Measurements from ENCODE around the gene JAKMIP1.
"Not testable (repeated sequence)": the region's sequence is repeated elsewhere in the genome, so short reads cannot be mapped to it uniquely, and the experiment has no call there.

JAKMIP1 gene

DNA sequence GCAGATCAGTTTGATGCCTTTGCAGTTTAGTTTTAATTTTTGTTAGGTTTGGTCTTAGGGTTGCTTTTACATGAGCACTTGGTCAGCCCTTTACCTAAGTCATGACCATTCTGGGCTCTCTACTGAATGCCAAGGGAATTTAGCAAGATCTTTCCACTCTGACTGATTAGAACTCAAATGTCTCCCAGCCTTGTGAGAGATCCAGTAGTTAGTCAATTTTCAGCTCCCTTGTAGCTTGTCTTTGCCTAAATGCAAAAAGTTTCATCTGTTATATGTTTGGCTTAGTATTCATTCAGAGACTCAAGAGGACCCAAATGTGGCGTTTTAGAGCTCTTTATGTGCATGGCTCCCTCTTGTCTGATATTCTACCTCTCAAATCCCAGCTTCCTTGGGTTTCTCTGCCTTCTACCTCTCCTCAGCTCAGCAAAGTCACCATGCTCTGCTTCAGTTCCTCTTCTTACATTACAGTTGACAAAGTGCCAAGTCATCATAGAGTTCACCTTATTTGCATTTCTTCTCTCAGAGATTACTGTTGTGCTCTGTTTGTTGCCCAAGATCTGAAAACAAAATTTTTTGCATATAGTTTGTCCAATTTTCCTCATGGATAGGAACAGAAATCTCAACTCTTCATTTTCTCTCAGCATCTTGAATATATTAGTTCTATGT, 17.5 kb upstream of the JAKMIP1 start:
- no peaks in the 10 kb centered on the region for H3K36me3 ChIP-seq (ENCODE audit: control insufficient read depth, insufficient read depth, low read length)
- peaks cover 9% of the 10 kb centered on the region for H3K27me3 ChIP-seq (replicated peaks; ENCODE audit: control insufficient read depth, insufficient read depth, low read length, poor library complexity, severe bottlenecking)
- peaks cover 4% of the 10 kb centered on the region for H3K4me1 ChIP-seq (ENCODE audit: control insufficient read depth, insufficient read depth, low read length, poor library complexity, severe bottlenecking)
- DNase-seq: no peak
- H3K4me3 ChIP-seq (ENCODE audit: insufficient read depth, low read depth, low read length, poor library complexity, severe bottlenecking): no peak overlapping the region
- no peak overlapping the region for H3K27ac ChIP-seq (ENCODE audit: insufficient read depth, low read length, poor library complexity, severe bottlenecking)
- peaks cover 4% of the 10 kb centered on the region for H3K9me3 ChIP-seq (ENCODE audit: control insufficient read depth, low read length)

DNA sequence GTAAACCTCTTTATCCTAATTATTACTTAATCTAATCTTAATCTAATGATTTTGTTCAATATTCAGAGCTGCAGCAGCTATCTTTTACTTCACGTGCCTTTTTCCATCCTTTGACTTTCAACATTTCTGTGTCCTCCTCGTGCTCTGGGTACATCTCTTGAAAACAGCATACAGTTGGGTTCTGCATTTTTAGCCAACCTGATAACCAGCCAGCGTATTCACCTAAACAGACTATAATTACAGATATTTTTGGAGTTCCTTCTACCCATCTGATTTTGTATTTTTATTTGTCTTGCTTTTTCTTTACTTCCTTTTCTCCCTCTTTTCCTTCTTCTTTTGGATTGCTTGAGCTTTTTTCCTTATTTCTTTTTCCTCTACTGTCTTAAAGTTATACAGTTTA, 16.2 kb upstream of the JAKMIP1 start:
- Histone ChIP-seq H3K27ac (ENCODE audit: insufficient read depth, low read length, poor library complexity, severe bottlenecking) (no peak overlapping the region), H3K4me1 (ENCODE audit: control insufficient read depth, insufficient read depth, low read length, poor library complexity, severe bottlenecking) (peaks cover 3% of the 10 kb centered on the region), H3K27me3 (replicated peaks; ENCODE audit: control insufficient read depth, insufficient read depth, low read length, poor library complexity, severe bottlenecking) (peaks cover 8% of the 10 kb centered on the region), H3K4me3 (ENCODE audit: insufficient read depth, low read depth, low read length, poor library complexity, severe bottlenecking) (no peak overlapping the region), H3K36me3 (ENCODE audit: control insufficient read depth, insufficient read depth, low read length) (no peaks in the 10 kb centered on the region), H3K9me3 (ENCODE audit: control insufficient read depth, low read length) (no peaks in the 10 kb centered on the region)
- no peak for DNase-seq

DNA sequence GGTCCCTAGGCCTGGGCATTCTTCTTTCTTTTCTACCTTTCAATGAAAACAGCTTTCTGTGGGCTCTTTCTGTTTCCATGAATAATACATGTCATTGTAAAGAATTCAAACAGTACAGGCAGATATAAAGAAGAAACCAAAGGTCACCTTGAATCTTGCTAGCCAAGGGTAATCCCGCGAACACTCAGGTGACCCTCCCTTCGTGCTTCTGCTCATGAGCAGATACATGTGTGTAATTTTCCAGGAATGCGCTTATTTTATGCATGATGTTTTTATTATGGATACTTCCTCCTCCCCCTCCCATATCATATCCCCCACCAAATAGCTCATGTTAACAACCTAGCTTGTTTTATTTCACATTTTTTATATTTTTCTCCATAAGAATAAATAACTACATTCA, 9.6 kb upstream of the JAKMIP1 start:
- DNase-seq: no peak
- Histone ChIP-seq H3K27ac (ENCODE audit: insufficient read depth, low read length, poor library complexity, severe bottlenecking) (no peak overlapping the region), H3K27me3 (replicated peaks; ENCODE audit: control insufficient read depth, insufficient read depth, low read length, poor library complexity, severe bottlenecking) (no peaks in the 10 kb centered on the region), H3K4me3 (ENCODE audit: insufficient read depth, low read depth, low read length, poor library complexity, severe bottlenecking) (no peak overlapping the region), H3K9me3 (ENCODE audit: control insufficient read depth, low read length) (no peaks in the 10 kb centered on the region), H3K36me3 (ENCODE audit: control insufficient read depth, insufficient read depth, low read length) (no peaks in the 10 kb centered on the region), H3K4me1 (ENCODE audit: control insufficient read depth, insufficient read depth, low read length, poor library complexity, severe bottlenecking) (no peaks in the 10 kb centered on the region)

DNA sequence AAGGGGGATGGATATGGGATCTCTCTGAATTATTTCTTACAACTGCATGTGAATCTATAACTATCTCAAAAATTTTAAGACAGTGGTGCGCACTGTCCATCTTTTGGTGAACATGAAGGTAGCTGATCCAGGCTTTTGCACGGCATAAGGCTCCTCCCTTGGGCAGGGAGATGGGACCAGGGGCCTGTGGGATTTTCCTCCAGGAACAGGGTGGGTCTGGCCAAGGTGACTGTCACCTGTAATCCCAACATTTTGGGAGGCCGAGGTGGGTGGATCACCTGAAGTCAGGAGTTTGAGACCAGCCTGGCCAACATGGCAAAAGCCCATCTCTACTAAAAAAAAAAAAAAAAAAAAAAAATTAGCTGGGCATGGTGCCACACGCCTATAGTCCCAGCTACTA, 8.9 kb upstream of the JAKMIP1 start:
- H3K4me1 ChIP-seq (ENCODE audit: control insufficient read depth, insufficient read depth, low read length, poor library complexity, severe bottlenecking); H3K4me3 ChIP-seq (ENCODE audit: insufficient read depth, low read depth, low read length, poor library complexity, severe bottlenecking); H3K9me3 ChIP-seq (ENCODE audit: control insufficient read depth, low read length); H3K27me3 ChIP-seq (replicated peaks; ENCODE audit: control insufficient read depth, insufficient read depth, low read length, poor library complexity, severe bottlenecking); H3K27ac ChIP-seq (ENCODE audit: insufficient read depth, low read length, poor library complexity, severe bottlenecking); DNase-seq; H3K36me3 ChIP-seq (ENCODE audit: control insufficient read depth, insufficient read depth, low read length): not testable (repeated sequence)

DNA sequence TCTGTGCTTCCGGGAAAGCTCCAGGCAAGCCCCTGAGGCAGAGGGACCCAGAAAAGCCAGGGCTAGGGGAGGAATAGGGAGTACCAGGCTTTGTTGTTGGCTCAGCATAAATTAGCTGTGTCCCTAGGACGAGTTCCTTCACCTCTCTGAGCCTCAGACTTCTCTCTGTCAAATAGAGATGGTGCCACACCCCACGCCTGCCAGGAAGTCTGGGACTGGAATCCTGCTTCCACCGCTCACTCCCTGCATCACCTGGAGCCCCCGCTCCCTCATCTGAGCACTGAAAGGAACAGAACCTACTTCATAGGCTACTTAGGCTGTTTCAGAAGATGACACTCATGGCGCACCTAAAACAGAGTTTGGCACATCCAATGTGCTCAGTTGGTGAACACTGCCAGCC, 8.1 kb upstream of the JAKMIP1 start:
- H3K4me3 ChIP-seq (ENCODE audit: insufficient read depth, low read depth, low read length, poor library complexity, severe bottlenecking): no peak overlapping the region
- no peaks in the 10 kb centered on the region for H3K9me3 ChIP-seq (ENCODE audit: control insufficient read depth, low read length)
- no peaks in the 10 kb centered on the region for H3K36me3 ChIP-seq (ENCODE audit: control insufficient read depth, insufficient read depth, low read length)
- H3K27me3 ChIP-seq (replicated peaks; ENCODE audit: control insufficient read depth, insufficient read depth, low read length, poor library complexity, severe bottlenecking): no peaks in the 10 kb centered on the region
- H3K27ac ChIP-seq (ENCODE audit: insufficient read depth, low read length, poor library complexity, severe bottlenecking): no peak overlapping the region
- H3K4me1 ChIP-seq (ENCODE audit: control insufficient read depth, insufficient read depth, low read length, poor library complexity, severe bottlenecking): no peaks in the 10 kb centered on the region
- no peak for DNase-seq

DNA sequence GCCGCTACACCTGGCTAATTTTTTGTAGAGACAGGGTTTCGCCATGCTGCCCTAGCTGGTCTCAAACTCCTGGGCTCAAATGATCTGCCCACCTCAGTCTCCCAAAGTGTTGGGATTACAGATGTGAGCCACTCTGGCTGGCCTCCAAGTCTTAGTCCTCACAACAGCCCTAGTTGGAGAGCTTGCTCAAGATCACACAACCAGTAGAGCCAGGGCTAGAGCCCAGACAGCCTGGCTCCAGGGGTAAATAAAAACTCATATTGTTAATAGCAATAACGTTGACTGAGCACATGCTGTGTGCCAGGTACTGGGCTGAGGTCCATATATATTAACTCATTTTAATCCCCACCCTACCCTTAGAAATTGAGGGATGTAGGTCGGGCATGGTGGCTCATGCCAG, 7.3 kb upstream of the JAKMIP1 start:
- DNase-seq: no peak
- Histone ChIP-seq H3K4me3 (ENCODE audit: insufficient read depth, low read depth, low read length, poor library complexity, severe bottlenecking) (no peak overlapping the region), H3K27ac (ENCODE audit: insufficient read depth, low read length, poor library complexity, severe bottlenecking) (no peak overlapping the region), H3K9me3 (ENCODE audit: control insufficient read depth, low read length) (no peaks in the 10 kb centered on the region), H3K27me3 (replicated peaks; ENCODE audit: control insufficient read depth, insufficient read depth, low read length, poor library complexity, severe bottlenecking) (no peaks in the 10 kb centered on the region), H3K4me1 (ENCODE audit: control insufficient read depth, insufficient read depth, low read length, poor library complexity, severe bottlenecking) (no peaks in the 10 kb centered on the region), H3K36me3 (ENCODE audit: control insufficient read depth, insufficient read depth, low read length) (no peaks in the 10 kb centered on the region)

DNA sequence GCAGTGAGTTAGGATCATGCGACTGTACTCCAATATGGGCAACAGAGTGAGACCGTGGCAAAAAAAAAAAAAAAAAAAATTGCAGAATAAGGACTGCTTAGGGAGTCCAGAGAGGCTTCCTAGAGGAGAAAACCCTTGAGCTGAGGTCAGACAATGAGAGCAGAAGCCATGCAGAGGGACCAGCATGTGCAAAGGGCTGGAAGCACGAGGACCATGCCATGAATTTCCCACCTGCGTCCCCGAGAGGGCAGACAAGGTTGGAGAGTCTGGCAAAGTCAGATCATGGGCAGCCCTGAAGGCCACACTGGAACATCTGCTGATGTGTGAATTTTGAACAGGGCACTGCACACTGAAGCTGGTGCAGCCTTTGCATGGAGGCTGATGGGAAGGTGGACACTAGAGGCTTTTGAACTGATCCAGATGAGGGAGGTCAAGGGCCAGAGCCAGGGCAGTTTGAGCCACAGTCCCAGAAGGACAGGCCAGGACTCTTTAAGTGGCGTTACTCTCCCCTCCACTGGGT, 6.5 kb upstream of the JAKMIP1 start:
- Histone ChIP-seq H3K9me3 (ENCODE audit: control insufficient read depth, low read length) (no peaks in the 10 kb centered on the region), H3K4me3 (ENCODE audit: insufficient read depth, low read depth, low read length, poor library complexity, severe bottlenecking) (no peak overlapping the region), H3K27me3 (replicated peaks; ENCODE audit: control insufficient read depth, insufficient read depth, low read length, poor library complexity, severe bottlenecking) (no peaks in the 10 kb centered on the region), H3K4me1 (ENCODE audit: control insufficient read depth, insufficient read depth, low read length, poor library complexity, severe bottlenecking) (no peaks in the 10 kb centered on the region), H3K36me3 (ENCODE audit: control insufficient read depth, insufficient read depth, low read length) (no peaks in the 10 kb centered on the region), H3K27ac (ENCODE audit: insufficient read depth, low read length, poor library complexity, severe bottlenecking) (no peak overlapping the region)
- no peak for DNase-seq

DNA sequence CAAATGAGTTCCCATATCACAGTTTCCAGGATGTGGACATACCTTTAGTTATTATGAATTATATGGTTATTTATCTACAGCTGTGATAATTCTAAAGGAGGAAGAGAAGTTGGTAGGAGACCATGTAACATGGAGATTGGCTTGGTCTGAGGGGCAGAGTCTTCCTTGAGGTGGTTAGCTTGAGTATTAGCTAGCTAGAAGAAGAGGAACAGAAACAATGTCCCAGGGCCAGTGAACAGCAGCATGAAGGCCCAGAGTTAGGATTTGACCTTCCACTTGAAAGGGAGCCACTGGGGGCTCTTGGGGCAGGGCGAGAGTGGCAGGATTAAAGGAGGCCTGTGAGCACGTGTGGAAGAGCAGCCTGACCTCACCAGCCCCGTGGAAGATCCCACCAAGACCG, 5.6 kb upstream of the JAKMIP1 start:
- H3K27ac ChIP-seq (ENCODE audit: insufficient read depth, low read length, poor library complexity, severe bottlenecking): no peak overlapping the region
- H3K9me3 ChIP-seq (ENCODE audit: control insufficient read depth, low read length): no peaks in the 10 kb centered on the region
- no peak overlapping the region for H3K4me3 ChIP-seq (ENCODE audit: insufficient read depth, low read depth, low read length, poor library complexity, severe bottlenecking)
- H3K36me3 ChIP-seq (ENCODE audit: control insufficient read depth, insufficient read depth, low read length): no peaks in the 10 kb centered on the region
- H3K4me1 ChIP-seq (ENCODE audit: control insufficient read depth, insufficient read depth, low read length, poor library complexity, severe bottlenecking): no peaks in the 10 kb centered on the region
- no peaks in the 10 kb centered on the region for H3K27me3 ChIP-seq (replicated peaks; ENCODE audit: control insufficient read depth, insufficient read depth, low read length, poor library complexity, severe bottlenecking)
- DNase-seq: no peak

DNA sequence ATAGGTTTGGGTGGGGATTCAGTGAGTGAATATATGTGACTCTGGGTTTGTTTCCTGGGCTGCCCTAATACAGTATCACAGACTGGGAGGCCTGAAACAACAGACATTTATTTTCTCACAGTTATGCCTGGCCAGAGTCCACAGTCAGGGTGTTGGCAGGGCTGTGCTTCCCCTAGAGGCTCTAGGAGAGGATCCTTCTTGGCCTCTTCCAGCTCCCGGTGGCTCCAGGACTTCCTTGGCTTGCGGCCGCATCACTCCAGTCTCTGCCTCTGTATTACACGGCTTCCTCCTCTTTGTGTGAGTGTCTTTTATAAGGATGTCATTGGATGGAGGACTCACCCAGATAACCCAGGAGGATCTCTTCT, 5.2 kb upstream of the JAKMIP1 start:
- Histone ChIP-seq H3K27ac (ENCODE audit: insufficient read depth, low read length, poor library complexity, severe bottlenecking) (no peak overlapping the region), H3K4me1 (ENCODE audit: control insufficient read depth, insufficient read depth, low read length, poor library complexity, severe bottlenecking) (no peaks in the 10 kb centered on the region), H3K27me3 (replicated peaks; ENCODE audit: control insufficient read depth, insufficient read depth, low read length, poor library complexity, severe bottlenecking) (no peaks in the 10 kb centered on the region), H3K4me3 (ENCODE audit: insufficient read depth, low read depth, low read length, poor library complexity, severe bottlenecking) (no peak overlapping the region), H3K9me3 (ENCODE audit: control insufficient read depth, low read length) (no peaks in the 10 kb centered on the region), H3K36me3 (ENCODE audit: control insufficient read depth, insufficient read depth, low read length) (no peaks in the 10 kb centered on the region)
- no peak for DNase-seq

DNA sequence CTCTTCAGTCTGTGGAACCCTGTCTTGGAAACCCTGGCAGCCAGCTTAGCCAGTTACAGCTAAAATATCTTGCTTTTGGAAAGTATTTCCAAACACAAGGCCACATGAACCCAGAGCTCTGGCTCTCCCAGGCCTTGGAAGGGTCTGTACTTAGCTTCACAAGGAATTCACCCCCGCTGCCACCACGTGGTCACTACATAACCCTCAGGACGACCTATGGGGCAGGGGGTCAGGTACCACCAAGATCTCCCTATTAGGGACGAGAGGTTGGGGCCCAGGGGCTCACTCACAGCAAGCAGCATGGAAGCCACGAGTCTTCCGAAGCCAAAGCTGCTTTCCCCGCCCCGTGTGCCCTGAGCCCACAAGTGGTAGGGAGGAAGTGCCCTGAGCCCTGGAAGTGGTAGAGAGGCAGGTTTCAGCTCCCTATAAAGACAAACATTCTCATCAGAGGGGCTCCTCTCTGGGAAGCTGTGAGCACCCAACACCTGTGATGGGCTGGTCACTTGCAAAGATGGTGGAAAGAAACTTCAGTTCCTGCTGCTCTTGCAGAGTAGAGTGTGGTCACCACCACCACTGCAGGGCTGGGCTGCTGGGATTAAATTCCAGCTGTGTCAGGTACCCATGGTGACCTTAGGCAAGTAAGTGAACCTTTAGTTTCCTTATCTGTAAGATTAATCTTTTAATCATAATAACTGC, 4.7 kb upstream of the JAKMIP1 start:
- no peak overlapping the region for H3K4me3 ChIP-seq (ENCODE audit: insufficient read depth, low read depth, low read length, poor library complexity, severe bottlenecking)
- no peaks in the 10 kb centered on the region for H3K9me3 ChIP-seq (ENCODE audit: control insufficient read depth, low read length)
- no peak for DNase-seq
- H3K27me3 ChIP-seq (replicated peaks; ENCODE audit: control insufficient read depth, insufficient read depth, low read length, poor library complexity, severe bottlenecking): no peaks in the 10 kb centered on the region
- no peak overlapping the region for H3K27ac ChIP-seq (ENCODE audit: insufficient read depth, low read length, poor library complexity, severe bottlenecking)
- no peaks in the 10 kb centered on the region for H3K36me3 ChIP-seq (ENCODE audit: control insufficient read depth, insufficient read depth, low read length)
- peaks cover 2% of the 10 kb centered on the region for H3K4me1 ChIP-seq (ENCODE audit: control insufficient read depth, insufficient read depth, low read length, poor library complexity, severe bottlenecking)

Measured in effector memory CD4-positive, alpha-beta T cell (primary cell).